K562 (cell line): ENCODE measurements around the gene GZMM. TPM values are rescaled to one million over a fixed set of nuclear protein-coding genes. Genes with fewer than 3 reads are reported as not detected.

Source experiments
- DDX20 ChIP-seq: fragments of 450-650 bp; IDR thresholded peaks from 2 replicates; pipeline ENCODE4 v1.6.1; 2016; ENCODE audit warnings: missing genetic modification characterization, low read depth, mild to moderate bottlenecking, missing compliant biosample characterization, moderate library complexity
- ETS2 ChIP-seq: IDR thresholded peaks from 2 replicates; pipeline ENCODE4 v1.6.1; 2016; ENCODE audit warnings: borderline replicate concordance, missing genetic modification characterization, mild to moderate bottlenecking, moderate library complexity, missing compliant biosample characterization; ENCODE audit not compliant: poor library complexity, severe bottlenecking
- GATA2 ChIP-seq: sonication (generic); formaldehyde crosslinking; IDR thresholded peaks from 2 replicates; pipeline ENCODE4 v1.4.0; 2020; ENCODE audit warnings: mild to moderate bottlenecking, missing genetic modification reagents
- HOXB6 ChIP-seq: fragments of 250-450 bp; sonication (Bioruptor Pico); IDR thresholded peaks from 2 replicates; pipeline ENCODE4 v1.5.1; 2022; ENCODE audit warnings: mild to moderate bottlenecking, borderline replicate concordance
- KDM1A ChIP-seq, 2 experiments: fragments of 450-650 bp; IDR thresholded peaks; 2 replicates each; pipeline ENCODE4 v1.6.1; 2016; ENCODE audit warnings: mild to moderate bottlenecking in 2 of 2
- MECOM ChIP-seq: fragments of 250-450 bp; sonication (Bioruptor Pico); IDR thresholded peaks from 2 replicates; pipeline ENCODE4 v1.8.0; 2022; ENCODE audit warnings: inconsistent platforms
- MITF ChIP-seq: IDR thresholded peaks from 2 replicates; pipeline ENCODE4 v1.6.1; 2014; ENCODE audit warnings: antibody characterized with exemption
- MXI1 ChIP-seq: IDR thresholded peaks from 2 replicates; pipeline ENCODE4 v1.6.1; 2011; ENCODE audit warnings: low read depth, mild to moderate bottlenecking, improper control_type of control experiment, low read length
- PHTF2 ChIP-seq: fragments of 250-450 bp; sonication (Bioruptor Pico); IDR thresholded peaks from 2 replicates; pipeline ENCODE4 v1.5.0; 2021; ENCODE audit warnings: mild to moderate bottlenecking
- RAD21 ChIP-seq, 2 experiments: fragments of 250-450 bp in 1 of 2; fragments of 450-650 bp in 1 of 2; sonication (Bioruptor Pico) in 1 of 2; formaldehyde crosslinking in 1 of 2; IDR thresholded peaks in 1 of 2; conservative IDR thresholded peaks in 1 of 2; 2 replicates each; pipeline versions ENCODE4 v1.4.0 to v1.8.0; 2020 to 2022; ENCODE audit warnings: mild to moderate bottlenecking in 2 of 2, moderate library complexity in 1 of 2
- RBM17 ChIP-seq: fragments of 200-400 bp; formaldehyde crosslinking; IDR thresholded peaks from 2 replicates; pipeline ENCODE4 v1.6.1; 2017; ENCODE audit warnings: low read depth, mild to moderate bottlenecking, low read length, borderline replicate concordance
- SMAD2 ChIP-seq: fragments of 150-350 bp; IDR thresholded peaks from 2 replicates; pipeline ENCODE4 v1.6.1; 2014; ENCODE audit warnings: low read depth, mild to moderate bottlenecking, low read length
- TAF7 ChIP-seq: fragments of 450-650 bp; IDR thresholded peaks from 2 replicates; pipeline ENCODE4 v1.6.1; 2016; ENCODE audit warnings: missing genetic modification characterization, missing compliant biosample characterization
- TEAD4 ChIP-seq, 2 experiments: sonication (generic) in 1 of 2; formaldehyde crosslinking in 1 of 2; IDR thresholded peaks; 2 replicates each; pipeline versions ENCODE4 v1.6.1 to v1.8.0; 2012 to 2022; ENCODE audit warnings: borderline replicate concordance in 1 of 2, inconsistent platforms in 1 of 2, low read length in 1 of 2, mild to moderate bottlenecking in 1 of 2, missing genetic modification reagents in 1 of 2
- TOE1 ChIP-seq, 2 experiments: fragments of 450-650 bp in 1 of 2; sonication (generic) in 1 of 2; formaldehyde crosslinking in 1 of 2; IDR thresholded peaks; 2 replicates each; pipeline versions ENCODE4 v1.7.1 to v1.8.0; 2016 to 2022; ENCODE audit warnings: borderline replicate concordance in 2 of 2, mild to moderate bottlenecking in 2 of 2, antibody characterized with exemption in 1 of 2, inconsistent platforms in 1 of 2, low read depth in 1 of 2, missing genetic modification reagents in 1 of 2, moderate library complexity in 1 of 2
- ZBTB11 ChIP-seq, 3 experiments: fragments of 200-800 bp in 1 of 3; fragments of 250-450 bp in 1 of 3; fragments of 450-650 bp in 1 of 3; sonication (Bioruptor Pico) in 1 of 3; sonication (Bioruptor generic) in 1 of 3; formaldehyde crosslinking in 1 of 3; IDR thresholded peaks; 2 replicates each; pipeline versions ENCODE4 v1.6.1 to v1.8.0; 2016 to 2022; ENCODE audit warnings: mild to moderate bottlenecking in 2 of 3, missing genetic modification characterization in 2 of 3, missing compliant biosample characterization in 1 of 3, moderate library complexity in 1 of 3
- ZBTB17 ChIP-seq: fragments of 450-650 bp; formaldehyde crosslinking; IDR thresholded peaks from 2 replicates; pipeline ENCODE4 v1.4.0; 2020; ENCODE audit warnings: mild to moderate bottlenecking
- ZEB2 ChIP-seq: fragments of 450-650 bp; IDR thresholded peaks from 2 replicates; pipeline ENCODE4 v1.6.1; 2016
- ZFP91 ChIP-seq: sonication (generic); formaldehyde crosslinking; IDR thresholded peaks from 2 replicates; pipeline ENCODE4 v1.8.0; 2022; ENCODE audit warnings: mild to moderate bottlenecking, missing genetic modification reagents
- ZNF436 ChIP-seq: fragments of 250-450, 450-650 bp; sonication (Bioruptor Pico); formaldehyde crosslinking; IDR thresholded peaks from 2 replicates; pipeline ENCODE4 v1.7.0; 2020; ENCODE audit warnings: mild to moderate bottlenecking
- polyA plus RNA-seq, 8 experiments: library from polyadenylated mRNA; depleted of rRNA in 4 of 8; stranded (reverse) in 5 of 8; unstranded in 3 of 8; fragments of >200 nt; fragmentation: Nextera tagmentation in 2 of 8; fragmentation: Illumina TruSeq in 1 of 8; extraction: Ambion mirVana in 2 of 8; extraction: Trizol in 1 of 8; gene quantifications; 2 replicates each; pipeline versions ENCODE4 v1.2.1 to v1.2.3, GENCODE V29; 2011 to 2014; ENCODE audit warnings: inconsistent platforms in 1 of 8, missing spikeins in 1 of 8
- total RNA-seq, 7 experiments: library from RNA; depleted of rRNA in 6 of 7; stranded (reverse); fragments of >200 nt in 6 of 7; fragmentation: Illumina TruSeq in 2 of 7; extraction: Trizol in 2 of 7; gene quantifications; 2 replicates each; pipeline versions ENCODE4 v1.2.1 to v1.2.3, GENCODE V29; 2011 to 2021; ENCODE audit warnings: low replicate concordance in 1 of 7

GZMM gene
- total and polyA plus RNA-seq, 9 of the 15 experiments (the other 6 are each of a cell fraction or from before 2014, with no cell fraction given): 0.08 to 2.6 (median 0.70) TPM; not detected in 2

DNA sequence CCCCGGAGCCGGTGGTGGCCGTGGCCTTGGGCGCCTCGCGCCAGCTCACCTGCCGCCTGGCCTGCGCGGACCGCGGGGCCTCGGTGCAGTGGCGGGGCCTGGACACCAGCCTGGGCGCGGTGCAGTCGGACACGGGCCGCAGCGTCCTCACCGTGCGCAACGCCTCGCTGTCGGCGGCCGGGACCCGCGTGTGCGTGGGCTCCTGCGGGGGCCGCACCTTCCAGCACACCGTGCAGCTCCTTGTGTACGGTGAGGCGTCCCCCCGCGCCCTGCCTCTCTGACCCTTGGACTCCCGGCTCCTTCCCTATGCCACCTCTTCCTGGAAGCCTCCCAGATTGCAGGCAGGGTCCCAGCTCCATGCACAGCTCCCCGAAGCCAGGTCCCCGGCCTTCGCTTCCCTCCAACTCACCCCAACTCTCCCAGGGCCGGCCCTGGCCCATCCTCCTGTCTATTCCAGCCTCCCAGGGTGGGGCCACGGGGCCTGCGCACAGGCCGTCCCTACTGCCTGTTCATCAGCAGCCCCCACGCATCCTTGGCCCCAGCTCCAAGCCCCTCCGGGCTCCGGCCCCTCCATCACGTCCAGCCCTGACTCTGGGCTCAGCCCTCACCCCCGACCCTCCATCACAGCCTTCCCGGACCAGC is 45.9 kb upstream of the GZMM start (continued):
- no peak for TF ChIP-seq RBM17
- TF ChIP-seq ZEB2: no peak
- TF ChIP-seq MXI1: no peak
- TF ChIP-seq ZFP91: no peak
- no peak for TF ChIP-seq MECOM (CRISPR knock-in tag)
- TF ChIP-seq RAD21 (CRISPR knock-in tag; conservative IDR thresholded peaks at IDR 0.05 in 1 of 2, IDR thresholded peaks at IDR 0.05 in 1 of 2): no peak
- TF ChIP-seq ZBTB17: no peak
- TF ChIP-seq TOE1 (IDR thresholded peaks at IDR 0.05; ENCODE audit: borderline replicate concordance): no peak
- no peak for TF ChIP-seq TOE1 (CRISPR knock-in tag; IDR thresholded peaks at IDR 0.05; ENCODE audit: borderline replicate concordance, low read depth)
- TF ChIP-seq HOXB6 (CRISPR knock-in tag): no peak
- no peak for TF ChIP-seq MITF
- no peak for TF ChIP-seq GATA2
- peak; percentile 22 to 36; a peak in 2 of 4 replicates for TF ChIP-seq KDM1A (IDR thresholded peaks at IDR 0.05)
- TF ChIP-seq DDX20: no peak
- TF ChIP-seq PHTF2: no peak
- TF ChIP-seq ZBTB11 (CRISPR knock-in tag; IDR thresholded peaks at IDR 0.05): no peak
- TF ChIP-seq SMAD2: no peak
- peak; percentile 76; the same call in 1 of the 2 replicates for TF ChIP-seq ZNF436
- TF ChIP-seq ETS2 (tag): no peak
- TF ChIP-seq TEAD4 (IDR thresholded peaks at IDR 0.05; ENCODE audit: low read length): no peak
- TF ChIP-seq TEAD4 (CRISPR knock-in tag; IDR thresholded peaks at IDR 0.05; ENCODE audit: borderline replicate concordance): no peak
- TF ChIP-seq TAF7: no peak
